Endothelial cell of umbilical vein (primary cell): ENCODE data around the gene ABCA10. TPM values are rescaled to one million over a fixed set of nuclear protein-coding genes. Genes with fewer than 3 reads are reported as not detected.

ENCODE experiments used
- BruUV-seq: library from RNA; stranded (reverse); fragments of 400-500 nt; replicated peaks from 2 replicates; lab custom pipeline; 2021; lab: Mats Ljungman, UMichigan
- CTCF ChIA-PET: fragments of 300-600, 350-600 bp; sonication (Branson Sonifier 250); formaldehyde crosslinking; loops from one replicate; lab custom pipeline; 2021; ENCODE audit warnings: antibody characterized with exemption, inconsistent platforms; lab: Charles Lee
- POLR2A ChIA-PET: fragments of 300-600, 350-600 bp; sonication (Branson Sonifier 250); formaldehyde crosslinking; loops from one replicate; lab custom pipeline; 2021; ENCODE audit warnings: antibody characterized with exemption, inconsistent platforms; lab: Charles Lee
- DNase-seq: peaks from one replicate; pipeline ENCODE4 v3.0.0-alpha.2; 2011; ENCODE audit warnings: low read depth, low spot score
- FAIRE-seq: peaks from 2 replicates; lab custom pipeline; 2011; peaks lifted over from hg19 to GRCh38; lab: Jason Lieb, UNC
- H2AFZ ChIP-seq: 2 replicates; pipeline ENCODE4 v1.6.0; 2012; ENCODE audit warnings: low read depth, low read length, control low read depth, inconsistent platforms
- H3K27ac ChIP-seq: 2 replicates; pipeline ENCODE4 v1.5.1; 2011; ENCODE audit warnings: low read depth, mild to moderate bottlenecking, control low read depth, low read length, moderate library complexity; ENCODE audit not compliant: insufficient read depth
- H3K27me3 ChIP-seq, 2 experiments: 2 replicates each; pipeline versions ENCODE4 v1.6.0 to v1.6.1; 2011; ENCODE audit warnings: low read length in 2 of 2, mixed read lengths in 1 of 2; ENCODE audit not compliant: control insufficient read depth in 2 of 2, insufficient read depth in 2 of 2
- H3K36me3 ChIP-seq, 2 experiments: 2 replicates in 1 of 2; 3 replicates in 1 of 2; pipeline ENCODE4 v1.5.1; 2011; ENCODE audit warnings: low read length in 2 of 2, mild to moderate bottlenecking in 1 of 2, moderate library complexity in 1 of 2; ENCODE audit not compliant: control insufficient read depth in 2 of 2, insufficient read depth in 2 of 2; ENCODE audit errors: extremely low read depth in 1 of 2
- H3K4me1 ChIP-seq: 3 replicates; pipeline ENCODE4 v1.5.1; 2011; ENCODE audit warnings: mild to moderate bottlenecking, low read length; ENCODE audit not compliant: control insufficient read depth, insufficient read depth; ENCODE audit errors: extremely low read depth
- H3K4me2 ChIP-seq: 2 replicates; pipeline ENCODE4 v1.6.1; 2011; ENCODE audit warnings: low read length, control low read depth, mixed read lengths; ENCODE audit not compliant: insufficient read depth
- H3K4me3 ChIP-seq, 3 experiments: fragments of 200-600 bp in 1 of 3; sonication (generic), shearing (Covaris generic) in 1 of 3; replicated peaks in 1 of 3; 2 replicates each; pipeline ENCODE4 v1.5.1; 2011 to 2016; ENCODE audit warnings: control low read depth in 3 of 3, low read length in 3 of 3, mild to moderate bottlenecking in 2 of 3, inconsistent platforms in 1 of 3, low read depth in 1 of 3, moderate library complexity in 1 of 3; ENCODE audit not compliant: insufficient read depth in 1 of 3
- H3K79me2 ChIP-seq: 2 replicates; pipeline ENCODE4 v1.6.0; 2012; ENCODE audit warnings: low read length, inconsistent platforms; ENCODE audit not compliant: control insufficient read depth, insufficient read depth
- H3K9ac ChIP-seq: replicated peaks from 2 replicates; pipeline ENCODE3; 2011; ENCODE audit warnings: low read length, control low read depth; ENCODE audit not compliant: insufficient read depth; ENCODE audit errors: extremely low read depth
- H3K9me1 ChIP-seq: replicated peaks from 3 replicates; pipeline ENCODE4 v1.6.0; 2011; ENCODE audit warnings: mild to moderate bottlenecking, low read length; ENCODE audit not compliant: control insufficient read depth, insufficient read depth; ENCODE audit errors: extremely low read depth
- H3K9me3 ChIP-seq: replicated peaks from 2 replicates; pipeline ENCODE4 v1.5.1; 2012; ENCODE audit warnings: low read length, inconsistent platforms; ENCODE audit not compliant: control insufficient read depth, insufficient read depth
- H4K20me1 ChIP-seq: replicated peaks from 2 replicates; pipeline ENCODE3; 2011; ENCODE audit warnings: mild to moderate bottlenecking, low read length; ENCODE audit not compliant: control insufficient read depth, insufficient read depth; ENCODE audit errors: extremely low read depth
- CTCF ChIP-seq, 2 donors: IDR thresholded peaks; 1 replicate in 1 of 2; 2 replicates in 1 of 2; pipeline ENCODE4 v1.5.1; 2011; ENCODE audit warnings: low read length in 2 of 2, mild to moderate bottlenecking in 2 of 2, moderate library complexity in 2 of 2, control low read depth in 1 of 2, inconsistent platforms in 1 of 2, low read depth in 1 of 2; ENCODE audit not compliant: insufficient read depth in 1 of 2; ENCODE audit errors: extremely low read depth in 1 of 2
- EZH2 ChIP-seq: IDR thresholded peaks from 2 replicates; pipeline ENCODE4 v1.6.1; 2012; ENCODE audit warnings: borderline replicate concordance, low read depth, mild to moderate bottlenecking, moderate library complexity, low read length, inconsistent platforms; ENCODE audit not compliant: severe bottlenecking
- FOS ChIP-seq: IDR thresholded peaks from 2 replicates; pipeline ENCODE4 v1.6.1; 2011; ENCODE audit warnings: mild to moderate bottlenecking, low read length, moderate library complexity, borderline replicate concordance; ENCODE audit not compliant: insufficient read depth
- JUN ChIP-seq: IDR thresholded peaks from 2 replicates; pipeline ENCODE4 v1.6.1; 2011; ENCODE audit warnings: borderline replicate concordance, low read depth; ENCODE audit not compliant: insufficient read length, insufficient read depth
- MAX ChIP-seq: IDR thresholded peaks from 2 replicates; pipeline ENCODE4 v1.6.1; 2011; ENCODE audit not compliant: insufficient read depth, insufficient read length
- MYC ChIP-seq: IDR thresholded peaks from one replicate; pipeline ENCODE4 v1.6.1; 2011; ENCODE audit warnings: mild to moderate bottlenecking, low read depth, low read length
- dilution Hi-C: fragments of 300-500 bp; cut with MboI; formaldehyde crosslinking; loops from one replicate; pipeline ENCODE4 v1.15.0; 2019; ENCODE audit warnings: low sequenced_read_pairs; ENCODE audit not compliant: extremely low pct_ligation_motif_present
- intact Hi-C: fragments of 100-400 bp; cut with micrococcal nuclease; formaldehyde crosslinking; loops from one replicate; pipeline ENCODE4 v1.10.0; 2022
- polyA plus RNA-seq, 4 experiments: library from polyadenylated mRNA; depleted of rRNA in 3 of 4; stranded (reverse) in 3 of 4; unstranded in 1 of 4; fragments of >200 nt; gene quantifications; 2 replicates each; pipeline versions ENCODE4 v1.2.1 to v1.2.3, GENCODE V29; 2011 to 2012; ENCODE audit warnings: missing spikeins in 1 of 4
- total RNA-seq: library from RNA; stranded (reverse); gene quantifications from 2 replicates; pipeline ENCODE4 v1.2.3, GENCODE V29; 2021

ABCA10 gene
- total and polyA plus RNA-seq, 2 donors (not counting 3 experiments of a cell fraction or from before 2014, with no cell fraction given) = 0.22 to 2.1 TPM

- no peak for FAIRE-seq
- BruUV-seq = no TSS peak
- TF ChIP-seq MYC (no peak), FOS (no peak), EZH2 (no peak), CTCF (IDR thresholded peaks at IDR 0.05; ENCODE audit: extremely low read depth in 1 of 2, insufficient read depth in 1 of 2, low read depth in 1 of 2, low read length in 2 of 2) (no peak), MAX (no peak), JUN (no peak)
- H2AFZ ChIP-seq = no peak overlapping the region
- no peaks in the 10 kb centered on the region for H4K20me1 ChIP-seq
- dilution Hi-C loops (no loop called here), intact Hi-C loops (loop anchor here (5.0 kb wide), 1 partner anchor 129 kb away; no protein-coding TSS in a partner anchor)
- H3K4me1 ChIP-seq = peaks cover 11% of the 10 kb centered on the region
- no peaks in the 10 kb centered on the region for H3K27me3 ChIP-seq
- ChIA-PET POLR2A (no interaction called here), CTCF (no interaction called here)
- H3K4me3 ChIP-seq = no peak overlapping the region
- DNase-seq = no peak
- H3K36me3 ChIP-seq = no peaks in the 10 kb centered on the region
- no peaks in the 10 kb centered on the region for H3K9me3 ChIP-seq
- no peak overlapping the region for H3K27ac ChIP-seq
- H3K9me1 ChIP-seq = no peaks in the 10 kb centered on the region
- H3K4me2 ChIP-seq = no peak overlapping the region
- no peak overlapping the region for H3K9ac ChIP-seq
- no peaks in the 10 kb centered on the region for H3K79me2 ChIP-seq
Measured at GRCh38 chr17:69176457-69176795, 52.2 kb downstream of the ABCA10 start.
